Anterior cingulate cortex (tissue), 58 donors: ENCODE data around the gene POLR3GL.
"Not testable (repeated sequence)": the region's sequence is repeated elsewhere in the genome, so short reads cannot be mapped to it uniquely, and the experiment has no call there.

Experiments
- DNase-seq, 58 donors: peaks; one replicate each; lab custom pipeline; 2025; lab: John Stamatoyannopoulos, UW

Gene POLR3GL

GRCh38 chr1:146012703-146013558, 48.4 kb downstream of the POLR3GL start:
- DNase-seq = peak in 13 of 58 donors; percentile 1 to 49 (median 12)

- no peak for DNase-seq
Measured at GRCh38 chr1:146013559-146013922, 49.1 kb downstream of the POLR3GL start.

GRCh38 chr1:146016891-146017290, 52.4 kb downstream of the POLR3GL start:
- no peak for DNase-seq

- no peak for DNase-seq
Measured at GRCh38 chr1:146019231-146020057, 55.0 kb downstream of the POLR3GL start.

- DNase-seq = no peak
Measured at GRCh38 chr1:146020058-146021049, 55.9 kb downstream of the POLR3GL start.

GRCh38 chr1:146021050-146021445, 56.6 kb downstream of the POLR3GL start:
- DNase-seq = no peak

- DNase-seq = no peak
Measured at GRCh38 chr1:146021622-146022402, 57.3 kb downstream of the POLR3GL start, which contains the start of gene HJV. TSS of gene HJV (minus strand) at chr1:146021735. CDS start at chr1:146020231, 1,504 bp downstream.

- DNase-seq = no peak
Measured at GRCh38 chr1:146022403-146023127, 58.1 kb downstream of the POLR3GL start.

- not testable (repeated sequence) for DNase-seq
Measured at GRCh38 chr1:146025787-146026495, 61.5 kb downstream of the POLR3GL start.

GRCh38 chr1:146026650-146027049, 62.2 kb downstream of the POLR3GL start:
- DNase-seq = not testable (repeated sequence)
